Activated CD4-positive, alpha-beta T cell treated with anti-CD3 and anti-CD28 coated beads, Interleukin-2, amount 50 U/mL, for 24 hours (primary cell): Measurements from ENCODE around the gene TRMT5.

Experiments used
- DNase-seq, 2 donors: peaks; one replicate each; pipeline ENCODE4 v3.0.0-alpha.2; 2020; ENCODE audit warnings: low read depth in 1 of 2, low spot score in 1 of 2

TRMT5 gene

DNA sequence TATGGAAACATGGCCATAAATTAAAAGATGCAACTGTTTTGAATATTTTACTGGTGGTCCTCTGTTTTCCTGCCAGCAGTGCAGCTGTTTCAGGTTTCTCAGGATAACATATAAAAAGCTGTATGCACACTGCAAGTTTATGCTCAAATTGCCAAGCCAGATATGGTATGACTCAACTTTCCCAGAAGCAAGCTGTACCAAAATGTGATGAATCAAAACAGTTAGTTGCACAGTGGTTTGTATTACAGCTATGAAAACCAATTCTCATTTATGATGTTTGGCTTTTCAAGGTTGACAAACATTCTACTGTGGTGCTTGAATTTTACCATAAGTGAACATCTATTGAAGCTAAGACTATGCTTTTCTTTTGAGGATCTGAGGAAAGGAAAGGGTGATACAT lies 15.5 kb downstream of the TRMT5 start:
- DNase-seq = no peak

GRCh38 chr14:60964904-60965303 lies 16.0 kb downstream of the TRMT5 start:
- no peak for DNase-seq

GRCh38 chr14:60963761-60964160 lies 17.1 kb downstream of the TRMT5 start:
- DNase-seq = no peak

- no peak for DNase-seq
These were observed 22.7 kb downstream of the TRMT5 start for GRCh38 chr14:60958146-60958545.

- DNase-seq = no peak
These were observed 24.2 kb downstream of the TRMT5 start for GRCh38 chr14:60956632-60957031.

DNA sequence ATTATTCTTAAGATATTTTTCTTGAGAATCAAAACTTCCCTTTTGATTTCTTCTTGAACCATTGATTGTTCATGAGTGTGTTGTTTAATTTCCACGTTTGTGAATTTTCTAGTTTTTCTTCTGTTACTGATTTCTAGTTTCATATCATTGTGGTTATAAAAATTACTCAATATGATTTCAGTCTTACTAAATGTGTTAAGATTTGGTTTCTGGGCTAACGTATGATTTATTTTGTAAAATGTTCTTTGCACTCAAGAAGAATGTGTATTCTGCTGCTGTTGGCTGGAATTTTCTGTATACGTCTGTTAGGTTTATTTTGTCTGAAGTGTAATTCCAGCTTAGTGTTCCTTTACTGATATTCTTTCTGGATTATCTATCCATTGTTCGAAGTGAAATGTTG lies 24.7 kb downstream of the TRMT5 start:
- DNase-seq = no peak

DNA sequence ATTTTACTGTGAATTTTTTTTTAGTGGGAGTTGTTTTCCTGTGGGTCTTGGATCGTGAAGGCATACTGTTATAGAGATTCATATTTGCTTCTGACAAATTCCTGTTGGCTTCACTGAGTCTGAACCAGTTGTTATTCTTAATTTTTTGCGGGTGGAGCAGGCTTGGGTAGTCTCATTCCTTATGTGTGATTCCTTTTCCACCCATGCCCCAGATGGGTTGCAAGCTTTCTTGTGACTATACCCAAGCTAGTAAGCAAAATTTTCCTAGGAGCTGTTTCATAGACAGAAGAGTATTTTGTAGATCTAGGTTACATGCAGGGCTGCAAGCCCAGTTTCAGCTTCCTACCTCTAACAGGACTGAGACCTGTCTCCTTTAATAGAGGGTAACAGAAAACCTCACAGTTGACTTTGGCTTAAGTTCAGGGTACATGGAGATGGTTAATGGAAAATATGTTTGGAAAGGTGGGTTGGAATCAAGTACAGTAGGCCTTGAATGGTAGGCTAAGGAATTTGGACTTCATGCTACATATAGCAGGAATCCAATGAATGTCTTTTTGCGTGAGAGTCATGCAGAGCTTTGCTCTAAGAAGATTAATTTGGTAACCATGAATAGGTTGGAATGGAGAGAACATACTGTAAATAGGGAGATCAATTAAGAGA lies 29.0 kb downstream of the TRMT5 start:
- no peak for DNase-seq

- DNase-seq = no peak
These were observed 34.1 kb downstream of the TRMT5 start for GRCh38 chr14:60946773-60947172.

DNA sequence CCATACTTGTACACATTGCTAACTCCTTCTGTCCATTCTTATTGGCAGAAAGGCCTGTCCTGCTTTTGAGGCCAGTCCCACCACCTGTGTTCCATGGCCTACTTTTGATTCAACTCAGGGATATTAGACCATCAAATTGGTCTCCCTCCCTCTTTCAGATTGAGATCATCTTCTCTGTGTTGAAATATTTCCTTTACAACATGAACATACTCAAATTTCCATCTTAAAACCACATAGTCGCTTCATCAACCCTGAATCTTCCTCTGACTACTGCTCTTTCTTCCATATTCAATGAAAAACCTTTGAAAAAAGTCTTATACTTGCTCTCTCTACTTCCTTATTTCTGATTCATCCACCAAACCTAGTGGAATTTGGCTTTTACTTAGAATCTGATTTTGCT lies 34.9 kb downstream of the TRMT5 start:
- no peak for DNase-seq

DNA sequence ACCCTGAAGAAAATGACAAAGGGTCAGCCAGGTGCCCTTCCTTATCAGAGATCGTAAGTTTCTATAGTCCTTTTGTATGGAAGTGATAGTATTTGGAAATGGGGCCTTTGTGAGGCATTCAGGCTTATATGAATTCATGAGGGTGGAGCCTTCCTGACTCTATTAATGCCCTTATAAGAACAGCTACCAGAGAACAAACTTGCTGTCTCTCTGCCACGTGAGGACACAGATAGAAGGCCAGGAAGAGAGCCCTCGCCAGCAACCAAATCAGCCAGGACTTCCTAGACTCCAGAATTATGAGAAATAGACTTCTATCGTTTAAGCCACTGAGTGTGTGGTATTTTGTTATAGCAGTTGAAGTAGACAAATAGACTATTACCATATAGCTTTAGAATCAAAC lies 36.7 kb downstream of the TRMT5 start:
- DNase-seq = no peak

DNA sequence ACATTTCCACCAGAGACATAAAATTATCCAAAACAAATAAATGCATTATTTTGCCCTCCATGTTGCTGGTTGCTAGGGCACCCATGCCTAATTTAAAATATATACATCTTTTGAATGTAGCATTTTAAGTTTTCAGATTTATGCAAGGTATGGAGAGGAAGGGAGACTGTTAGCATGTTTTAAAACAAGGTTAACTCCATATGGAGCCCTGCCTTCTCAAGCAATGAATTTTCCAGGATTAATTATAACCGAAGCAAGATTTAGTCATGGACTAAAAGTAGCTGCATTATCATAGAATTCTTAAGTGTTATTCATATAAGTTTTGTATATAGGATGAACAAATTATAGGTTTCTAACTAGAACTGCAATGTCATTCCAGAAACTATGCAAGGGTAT lies 37.2 kb downstream of the TRMT5 start:
- no peak for DNase-seq

DNA sequence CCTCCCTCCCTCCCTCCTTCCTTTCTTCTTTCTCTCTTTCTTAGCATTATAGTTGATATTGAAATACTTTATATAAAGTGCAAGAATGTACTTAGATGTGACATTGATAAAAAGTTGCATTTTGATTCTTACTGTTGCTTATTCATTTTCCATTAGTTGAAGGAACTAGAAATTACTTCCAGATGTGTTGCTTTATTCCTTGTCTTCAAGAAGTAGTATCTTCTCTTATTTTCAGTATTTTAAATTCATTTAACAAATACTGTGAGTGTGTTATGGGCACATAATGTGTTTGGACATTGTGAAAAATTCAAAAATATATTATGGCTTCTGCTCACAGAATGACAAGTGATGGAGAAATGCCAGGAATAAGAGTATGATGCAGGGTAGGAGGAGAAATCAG lies 45.6 kb downstream of the TRMT5 start:
- DNase-seq = no peak

DNA sequence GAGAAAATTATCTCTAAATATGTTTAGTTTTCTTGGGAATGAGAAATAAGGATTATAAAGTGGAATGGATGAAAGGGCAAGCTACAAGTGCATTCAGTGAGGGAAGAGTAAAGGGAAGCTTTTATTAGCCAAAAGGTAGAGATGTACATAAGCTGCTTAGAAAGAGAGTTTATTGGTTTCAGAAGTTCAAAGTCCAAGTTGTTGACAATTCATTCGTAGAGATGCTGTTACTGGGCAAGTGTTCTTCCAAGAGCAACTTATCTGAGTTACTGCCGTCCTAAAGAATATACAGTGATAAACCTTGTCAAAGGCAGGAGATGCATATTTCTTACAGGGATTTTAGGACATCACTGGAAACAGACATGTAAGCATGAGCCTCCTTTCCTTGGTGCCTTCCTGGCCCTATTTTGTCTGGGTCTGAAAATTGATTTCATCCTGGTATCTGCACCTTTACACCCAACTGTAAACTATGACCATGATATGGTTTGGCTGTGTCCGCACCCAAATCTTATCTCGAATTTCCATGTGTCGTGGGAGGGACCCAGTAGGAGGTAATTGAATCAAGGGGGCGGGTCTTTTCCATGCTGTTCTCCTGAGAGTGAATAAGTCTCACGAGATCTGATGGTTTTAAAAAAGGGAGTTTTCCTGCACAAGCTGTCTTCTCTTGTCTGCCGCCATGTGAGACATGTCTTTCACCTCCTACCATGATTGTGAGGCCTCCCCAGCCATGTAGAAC lies 46.8 kb downstream of the TRMT5 start:
- no peak for DNase-seq

DNA sequence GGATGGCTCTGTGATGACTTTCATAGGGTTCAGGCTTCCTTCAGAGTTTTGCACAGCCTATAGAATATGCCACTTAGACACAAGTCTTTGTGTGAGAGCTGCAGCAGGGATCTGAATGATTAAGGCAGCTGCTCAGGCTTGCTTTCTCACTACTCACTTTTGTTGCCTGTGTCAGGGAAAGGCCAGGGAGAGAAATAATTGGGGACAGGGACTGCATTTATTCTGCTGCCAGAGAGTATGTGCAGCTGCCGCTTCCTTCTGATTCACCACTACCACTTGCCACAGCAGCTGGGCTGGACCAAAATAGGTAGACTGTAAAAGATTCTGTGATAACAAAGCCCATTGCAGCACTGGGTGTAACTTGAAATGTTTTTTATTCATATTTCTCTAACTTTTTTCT lies 49.7 kb downstream of the TRMT5 start:
- DNase-seq = no peak

- no peak for DNase-seq
These were observed 54.9 kb downstream of the TRMT5 start for GRCh38 chr14:60926002-60926401.

DNA sequence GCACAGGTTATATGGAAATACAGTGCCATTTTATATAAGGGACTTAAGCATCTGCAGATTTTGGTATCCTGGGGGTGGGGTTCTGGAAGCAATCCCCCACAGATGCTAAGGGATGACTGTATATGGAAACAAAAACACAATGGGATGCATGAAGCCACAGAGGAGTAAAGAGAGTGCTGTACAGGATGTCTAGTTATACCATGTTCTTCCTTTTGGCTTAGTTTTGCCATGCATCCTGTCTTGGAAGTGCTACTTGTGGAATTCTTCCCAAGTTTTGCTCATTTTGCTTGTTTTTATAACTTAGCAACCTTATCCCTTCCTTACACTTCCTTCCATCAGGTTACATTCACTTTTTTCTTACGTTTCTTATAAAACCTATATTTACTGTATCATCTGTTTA lies 55.6 kb downstream of the TRMT5 start:
- no peak for DNase-seq

DNA sequence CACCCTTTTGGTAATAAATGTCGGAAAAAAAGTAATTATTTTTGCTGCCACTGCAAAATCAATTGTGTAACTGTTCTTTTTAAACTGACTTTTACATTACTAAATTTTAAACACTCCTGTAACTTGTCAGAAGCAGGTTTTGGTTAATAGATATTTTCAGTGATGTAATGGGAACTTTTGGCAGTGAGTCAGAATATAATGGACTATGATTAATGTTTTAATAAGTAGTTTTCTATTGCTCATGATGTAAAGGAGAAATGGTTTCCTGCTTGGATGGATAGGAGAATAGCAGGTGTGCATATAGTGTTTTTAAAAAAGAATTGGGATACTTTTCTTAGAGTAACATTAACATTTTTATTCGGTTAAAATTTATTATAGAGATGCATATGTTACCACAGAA lies 58.8 kb downstream of the TRMT5 start:
- no peak for DNase-seq
